Panc1 (cell line): ENCODE results near the gene ISOC2.

Experiments
- POLR2AphosphoS5 ChIP-seq: IDR thresholded peaks from 2 replicates; pipeline ENCODE4 v1.6.1; 2012; ENCODE audit warnings: mild to moderate bottlenecking, low read depth, low read length, moderate library complexity
- SIN3A ChIP-seq: IDR thresholded peaks from 2 replicates; pipeline ENCODE4 v1.6.1; 2012; ENCODE audit warnings: low read depth, mild to moderate bottlenecking, low read length, moderate library complexity, borderline replicate concordance; ENCODE audit not compliant: insufficient read depth
- TCF7L2 ChIP-seq: IDR thresholded peaks from 2 replicates; pipeline ENCODE4 v1.6.1; 2011; ENCODE audit warnings: mild to moderate bottlenecking, low read depth, low read length, inconsistent platforms
- TF ChIP-seq, protein P1 (sequence below): fragments of 450-650 bp; IDR thresholded peaks from 2 replicates; pipeline ENCODE4 v1.5.1; 2017; ENCODE audit warnings: mild to moderate bottlenecking
- TF ChIP-seq, protein P2 (sequence below), 2 experiments: IDR thresholded peaks; 2 replicates each; pipeline ENCODE4 v1.6.1; 2011 to 2012; ENCODE audit warnings: low read depth in 2 of 2, control low read depth in 1 of 2, low read length in 1 of 2, mild to moderate bottlenecking in 1 of 2, moderate library complexity in 1 of 2; ENCODE audit not compliant: insufficient read depth in 1 of 2

DNA sequence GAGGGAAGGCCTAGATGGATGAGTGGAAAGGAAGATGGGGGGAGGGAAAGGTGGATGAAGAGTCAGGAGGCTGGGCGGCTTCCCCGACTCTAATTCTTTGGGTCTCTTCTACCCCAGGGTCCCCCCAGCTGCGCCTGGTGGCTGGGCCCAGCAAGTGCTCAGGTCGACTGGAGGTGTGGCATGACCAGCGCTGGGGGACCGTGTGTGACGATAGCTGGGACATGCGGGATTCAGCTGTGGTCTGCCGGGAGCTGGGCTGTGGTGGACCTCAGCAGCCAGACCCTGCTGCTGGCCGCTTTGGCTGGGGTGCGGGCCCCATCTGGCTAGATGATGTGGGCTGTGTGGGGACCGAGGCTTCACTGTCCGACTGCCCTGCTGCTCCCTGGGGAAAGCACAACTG lies 36.3 kb upstream of the ISOC2 start:
- TF ChIP-seq, protein P1, sequence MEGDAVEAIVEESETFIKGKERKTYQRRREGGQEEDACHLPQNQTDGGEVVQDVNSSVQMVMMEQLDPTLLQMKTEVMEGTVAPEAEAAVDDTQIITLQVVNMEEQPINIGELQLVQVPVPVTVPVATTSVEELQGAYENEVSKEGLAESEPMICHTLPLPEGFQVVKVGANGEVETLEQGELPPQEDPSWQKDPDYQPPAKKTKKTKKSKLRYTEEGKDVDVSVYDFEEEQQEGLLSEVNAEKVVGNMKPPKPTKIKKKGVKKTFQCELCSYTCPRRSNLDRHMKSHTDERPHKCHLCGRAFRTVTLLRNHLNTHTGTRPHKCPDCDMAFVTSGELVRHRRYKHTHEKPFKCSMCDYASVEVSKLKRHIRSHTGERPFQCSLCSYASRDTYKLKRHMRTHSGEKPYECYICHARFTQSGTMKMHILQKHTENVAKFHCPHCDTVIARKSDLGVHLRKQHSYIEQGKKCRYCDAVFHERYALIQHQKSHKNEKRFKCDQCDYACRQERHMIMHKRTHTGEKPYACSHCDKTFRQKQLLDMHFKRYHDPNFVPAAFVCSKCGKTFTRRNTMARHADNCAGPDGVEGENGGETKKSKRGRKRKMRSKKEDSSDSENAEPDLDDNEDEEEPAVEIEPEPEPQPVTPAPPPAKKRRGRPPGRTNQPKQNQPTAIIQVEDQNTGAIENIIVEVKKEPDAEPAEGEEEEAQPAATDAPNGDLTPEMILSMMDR = no peak
- TF ChIP-seq SIN3A (no peak), TCF7L2 (no peak), POLR2AphosphoS5 (no peak)
- TF ChIP-seq, protein P2, sequence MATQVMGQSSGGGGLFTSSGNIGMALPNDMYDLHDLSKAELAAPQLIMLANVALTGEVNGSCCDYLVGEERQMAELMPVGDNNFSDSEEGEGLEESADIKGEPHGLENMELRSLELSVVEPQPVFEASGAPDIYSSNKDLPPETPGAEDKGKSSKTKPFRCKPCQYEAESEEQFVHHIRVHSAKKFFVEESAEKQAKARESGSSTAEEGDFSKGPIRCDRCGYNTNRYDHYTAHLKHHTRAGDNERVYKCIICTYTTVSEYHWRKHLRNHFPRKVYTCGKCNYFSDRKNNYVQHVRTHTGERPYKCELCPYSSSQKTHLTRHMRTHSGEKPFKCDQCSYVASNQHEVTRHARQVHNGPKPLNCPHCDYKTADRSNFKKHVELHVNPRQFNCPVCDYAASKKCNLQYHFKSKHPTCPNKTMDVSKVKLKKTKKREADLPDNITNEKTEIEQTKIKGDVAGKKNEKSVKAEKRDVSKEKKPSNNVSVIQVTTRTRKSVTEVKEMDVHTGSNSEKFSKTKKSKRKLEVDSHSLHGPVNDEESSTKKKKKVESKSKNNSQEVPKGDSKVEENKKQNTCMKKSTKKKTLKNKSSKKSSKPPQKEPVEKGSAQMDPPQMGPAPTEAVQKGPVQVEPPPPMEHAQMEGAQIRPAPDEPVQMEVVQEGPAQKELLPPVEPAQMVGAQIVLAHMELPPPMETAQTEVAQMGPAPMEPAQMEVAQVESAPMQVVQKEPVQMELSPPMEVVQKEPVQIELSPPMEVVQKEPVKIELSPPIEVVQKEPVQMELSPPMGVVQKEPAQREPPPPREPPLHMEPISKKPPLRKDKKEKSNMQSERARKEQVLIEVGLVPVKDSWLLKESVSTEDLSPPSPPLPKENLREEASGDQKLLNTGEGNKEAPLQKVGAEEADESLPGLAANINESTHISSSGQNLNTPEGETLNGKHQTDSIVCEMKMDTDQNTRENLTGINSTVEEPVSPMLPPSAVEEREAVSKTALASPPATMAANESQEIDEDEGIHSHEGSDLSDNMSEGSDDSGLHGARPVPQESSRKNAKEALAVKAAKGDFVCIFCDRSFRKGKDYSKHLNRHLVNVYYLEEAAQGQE (IDR thresholded peaks at IDR 0.05; ENCODE audit: insufficient read depth in 1 of 2, low read depth in 2 of 2, low read length in 1 of 2) = no peak
